ENCODE measurements around the gene S100A12. TPM values are rescaled to one million over a fixed set of nuclear protein-coding genes. Genes with fewer than 3 reads are reported as not detected.
A peak's percentile ranks its signal among the peaks of the same experiment; 100 is the strongest.

The S100A12 gene
- total RNA-seq, 2 donors from 2014 or later, result 2.0 to 9.1 TPM

DNA sequence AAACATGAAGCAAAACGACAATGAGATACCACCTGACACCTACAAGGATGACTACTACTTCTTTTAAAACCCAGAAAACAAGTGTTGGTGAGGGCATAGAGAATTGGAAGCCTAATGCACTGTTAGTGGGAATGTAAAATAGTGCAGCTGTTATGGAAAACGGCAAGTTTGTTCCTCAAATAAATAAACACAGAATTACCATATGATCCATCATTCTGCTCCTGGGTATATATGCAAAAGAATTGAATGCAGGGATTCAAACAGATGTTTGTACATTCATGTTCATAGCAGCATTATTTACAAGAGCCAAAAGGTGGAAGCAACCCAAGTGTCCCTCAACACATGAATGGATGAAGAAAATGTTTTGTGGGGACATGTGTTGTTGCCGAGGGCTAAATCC is 16.8 kb upstream of the S100A12 start:
- no peaks in the 10 kb centered on the region for H3K9me3 ChIP-seq (ENCODE audit: control insufficient read depth, low read length, poor library complexity, severe bottlenecking)

DNA sequence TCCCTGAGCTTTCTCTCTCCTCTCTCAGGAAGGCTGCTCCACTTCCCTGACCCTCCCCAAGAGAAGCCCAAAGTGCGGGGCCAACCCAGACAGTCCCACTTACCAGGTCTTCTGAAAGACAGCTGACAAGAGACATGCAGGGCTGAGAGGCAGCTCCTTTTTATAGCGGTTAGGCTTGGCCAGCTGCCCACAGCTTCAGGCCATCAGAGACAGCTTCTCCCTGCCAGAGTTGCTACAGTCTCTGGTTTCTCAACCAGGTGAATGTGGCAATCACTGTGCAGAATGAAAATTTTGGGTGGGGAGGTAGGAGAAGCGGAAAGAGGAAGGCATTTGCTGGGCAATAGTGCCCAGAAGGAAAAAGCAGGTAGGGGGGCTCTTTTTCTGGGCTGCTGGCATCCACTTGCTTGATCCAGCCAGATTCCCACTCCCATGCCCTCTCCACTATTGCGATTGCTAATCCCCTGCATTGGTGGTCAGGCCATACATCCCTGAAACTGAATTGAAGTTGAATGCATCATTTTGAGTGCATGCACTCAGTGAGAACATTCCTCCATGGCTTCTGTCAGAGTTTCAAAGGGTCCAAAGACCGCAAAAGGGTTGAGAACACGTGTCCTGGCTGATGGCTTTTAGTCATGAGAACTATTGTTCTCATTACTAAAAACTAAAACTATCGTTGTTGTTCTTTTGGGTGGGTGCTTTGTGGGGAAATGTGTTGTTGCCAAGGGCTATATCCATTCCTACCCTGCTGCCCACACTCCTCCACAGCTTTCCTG is 15.7 kb upstream of the S100A12 start, which contains the start of gene S100A8:
Gene S100A8, minus strand, starts transcription at position 136 of the 773 bp plus-strand sequence. CDS start 538 bp downstream, outside the sequence.
- Mint-ChIP-seq H3K27ac (no peak within 1 kb of the TSS), H3K4me1 (peaks cover 2% of the 10 kb centered on the region), H3K27me3 (peaks cover 70% of the 10 kb centered on the region), H3K36me3 (ENCODE audit: low read depth) (no peaks in the 10 kb centered on the region), H3K4me3 (no peak within 1 kb of the TSS)
- no peak for ATAC-seq
- no peak for DNase-seq
- no peaks in the 10 kb centered on the region for H3K9me3 ChIP-seq (ENCODE audit: control insufficient read depth, low read length, poor library complexity, severe bottlenecking)

More for the DNA sequence above, 16.8 kb upstream of the S100A12 start:
- Mint-ChIP-seq H3K4me3 (no peak overlapping the region), H3K27me3 (peaks cover 81% of the 10 kb centered on the region), H3K27ac (no peak overlapping the region), H3K4me1 (peaks cover 2% of the 10 kb centered on the region), H3K36me3 (ENCODE audit: low read depth) (peaks cover under 1% of the 10 kb centered on the region)
- ATAC-seq (no peak), DNase-seq (no peak)

GRCh38 chr1:153389973-153390879 is 14.8 kb upstream of the S100A12 start:
- Mint-ChIP-seq H3K36me3 (ENCODE audit: low read depth) (no peaks in the 10 kb centered on the region), H3K4me3 (no peak overlapping the region)
- ATAC-seq, result no peak

GRCh38 chr1:153389401-153389800 is 14.0 kb upstream of the S100A12 start:
- H3K36me3 Mint-ChIP-seq (ENCODE audit: low read depth), result no peaks in the 10 kb centered on the region
- ATAC-seq (no peak), DNase-seq (no peak)
- H3K4me1 Mint-ChIP-seq, result peaks cover 2% of the 10 kb centered on the region
- peaks cover 53% of the 10 kb centered on the region for H3K27me3 Mint-ChIP-seq
- no peaks in the 10 kb centered on the region for H3K9me3 ChIP-seq (ENCODE audit: control insufficient read depth, low read length, poor library complexity, severe bottlenecking)
- H3K27ac Mint-ChIP-seq, result no peak overlapping the region
- no peak overlapping the region for H3K4me3 Mint-ChIP-seq

More at GRCh38 chr1:153389973-153390879, 14.8 kb upstream of the S100A12 start:
- H3K4me1 Mint-ChIP-seq, result peaks cover 2% of the 10 kb centered on the region
- DNase-seq, result no peak
- no peaks in the 10 kb centered on the region for H3K9me3 ChIP-seq (ENCODE audit: control insufficient read depth, low read length, poor library complexity, severe bottlenecking)
- H3K27ac Mint-ChIP-seq, result no peak overlapping the region
- peaks cover 61% of the 10 kb centered on the region for H3K27me3 Mint-ChIP-seq

DNA sequence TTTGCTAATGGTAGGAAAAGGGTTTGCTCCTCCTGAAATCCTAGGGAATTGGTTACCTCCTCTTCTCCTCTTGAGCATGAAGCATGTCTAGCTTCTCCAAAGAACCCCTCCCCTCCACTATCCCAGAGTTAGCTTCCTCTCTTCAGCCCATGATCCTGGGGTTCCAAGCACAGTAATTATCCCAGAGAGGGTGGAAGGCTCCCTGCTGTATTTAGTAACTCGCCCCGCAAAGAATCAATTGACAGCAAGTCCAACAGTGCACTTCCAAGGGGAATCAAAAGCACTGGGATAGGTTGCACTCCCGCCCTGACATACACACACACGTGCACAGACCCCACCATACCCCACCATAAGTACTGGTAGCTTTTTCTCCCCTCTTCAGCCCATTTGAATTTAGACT is 12.4 kb upstream of the S100A12 start:
- peaks cover 2% of the 10 kb centered on the region for H3K4me1 Mint-ChIP-seq
- H3K27ac Mint-ChIP-seq, result no peak overlapping the region
- no peak for ATAC-seq
- no peaks in the 10 kb centered on the region for H3K36me3 Mint-ChIP-seq (ENCODE audit: low read depth)
- no peak for DNase-seq
- H3K9me3 ChIP-seq (ENCODE audit: control insufficient read depth, low read length, poor library complexity, severe bottlenecking), result no peaks in the 10 kb centered on the region
- H3K27me3 Mint-ChIP-seq, result peaks cover 37% of the 10 kb centered on the region
- no peak overlapping the region for H3K4me3 Mint-ChIP-seq

DNA sequence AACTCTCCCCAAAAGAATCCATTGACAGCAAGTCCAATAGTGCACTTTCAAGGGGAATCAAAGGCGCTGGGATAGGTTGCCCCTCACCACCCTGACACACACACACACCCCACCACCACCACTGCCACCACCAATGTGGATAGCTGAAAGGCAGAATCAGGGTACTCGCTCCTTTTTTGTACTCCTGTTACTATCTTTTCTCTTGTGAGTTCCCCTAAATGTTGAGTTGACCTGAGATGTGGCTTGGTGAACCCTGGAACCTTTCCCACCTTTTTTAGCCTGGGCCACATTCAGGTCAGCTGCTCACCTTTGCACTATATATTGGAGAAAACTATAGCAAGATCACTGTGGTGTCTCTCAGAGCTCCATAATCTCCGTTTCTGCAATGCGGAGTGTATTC is 11.6 kb upstream of the S100A12 start:
- H3K9me3 ChIP-seq (ENCODE audit: control insufficient read depth, low read length, poor library complexity, severe bottlenecking), result no peaks in the 10 kb centered on the region
- peaks cover 2% of the 10 kb centered on the region for H3K4me1 Mint-ChIP-seq
- H3K36me3 Mint-ChIP-seq (ENCODE audit: low read depth), result no peaks in the 10 kb centered on the region
- no peak overlapping the region for H3K27ac Mint-ChIP-seq
- no peak for DNase-seq
- no peak for ATAC-seq
- no peak overlapping the region for H3K4me3 Mint-ChIP-seq
- H3K27me3 Mint-ChIP-seq, result peaks cover 29% of the 10 kb centered on the region

DNA sequence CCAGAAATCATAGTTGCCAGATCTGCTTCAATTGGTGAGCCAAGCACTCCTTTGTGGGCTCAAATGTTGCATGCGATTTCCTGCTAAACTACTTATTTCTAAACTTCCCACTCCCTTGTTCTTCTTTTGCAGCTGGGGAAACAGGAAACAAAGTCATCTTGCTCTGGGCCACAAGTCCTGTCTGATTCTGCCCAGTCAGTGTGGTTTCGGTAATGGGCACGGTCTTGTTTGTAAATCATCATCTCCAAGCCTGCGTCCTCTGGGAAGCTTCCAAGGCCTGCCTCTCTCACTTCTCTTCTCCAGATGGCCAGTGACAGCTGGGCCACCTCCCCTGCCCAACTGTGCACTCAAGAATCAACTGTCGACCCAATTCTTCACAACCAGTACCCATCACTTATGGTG is 11.1 kb upstream of the S100A12 start:
- Mint-ChIP-seq H3K4me3 (no peak overlapping the region), H3K36me3 (ENCODE audit: low read depth) (no peaks in the 10 kb centered on the region), H3K27ac (no peak overlapping the region), H3K27me3 (peaks cover 24% of the 10 kb centered on the region), H3K4me1 (peaks cover 2% of the 10 kb centered on the region)
- peak; percentile 18 for ATAC-seq
- DNase-seq, result no peak
- peaks cover 3% of the 10 kb centered on the region for H3K9me3 ChIP-seq (ENCODE audit: control insufficient read depth, low read length, poor library complexity, severe bottlenecking)

- DNase-seq (no peak), ATAC-seq (no peak)
- H3K4me1 Mint-ChIP-seq, result no peaks in the 10 kb centered on the region
- H3K27me3 Mint-ChIP-seq, result peaks cover 9% of the 10 kb centered on the region
- peaks cover 3% of the 10 kb centered on the region for H3K9me3 ChIP-seq (ENCODE audit: control insufficient read depth, low read length, poor library complexity, severe bottlenecking)
- H3K36me3 Mint-ChIP-seq (ENCODE audit: low read depth), result no peaks in the 10 kb centered on the region
- no peak overlapping the region for H3K4me3 Mint-ChIP-seq
- no peak overlapping the region for H3K27ac Mint-ChIP-seq
These were observed 9.6 kb upstream of the S100A12 start for GRCh38 chr1:153384958-153385580.

DNA sequence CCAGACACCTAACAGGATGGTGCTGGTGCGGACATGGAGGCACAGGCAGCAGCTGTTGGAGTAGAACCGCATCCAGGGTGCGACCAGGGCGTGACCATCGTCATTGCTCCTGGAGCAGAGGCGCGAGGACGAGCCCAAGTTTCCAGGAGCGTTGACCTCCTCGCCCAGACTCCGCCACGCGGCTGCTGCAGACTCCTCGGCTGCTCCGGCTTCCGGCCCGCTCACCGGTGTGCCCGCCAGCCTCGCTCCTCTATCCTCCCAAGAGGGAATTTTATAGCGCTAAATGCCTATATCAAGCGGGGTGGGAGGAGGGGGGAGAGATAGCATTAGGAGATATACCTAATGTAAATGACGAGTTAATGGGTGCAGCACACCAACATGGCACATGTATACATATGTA is 5.3 kb upstream of the S100A12 start:
- H3K4me1 Mint-ChIP-seq, result no peaks in the 10 kb centered on the region
- DNase-seq, result no peak
- H3K36me3 Mint-ChIP-seq (ENCODE audit: low read depth), result peaks cover 4% of the 10 kb centered on the region
- H3K4me3 Mint-ChIP-seq, result no peak overlapping the region
- no peak for ATAC-seq
- H3K27me3 Mint-ChIP-seq, result peaks cover 34% of the 10 kb centered on the region
- peaks cover 3% of the 10 kb centered on the region for H3K9me3 ChIP-seq (ENCODE audit: control insufficient read depth, low read length, poor library complexity, severe bottlenecking)
- no peak overlapping the region for H3K27ac Mint-ChIP-seq

GRCh38 chr1:153379591-153379990 is 4.2 kb upstream of the S100A12 start:
- H3K27ac Mint-ChIP-seq, result no peak overlapping the region
- no peak for DNase-seq
- H3K4me3 Mint-ChIP-seq, result no peak overlapping the region
- peaks cover 4% of the 10 kb centered on the region for H3K36me3 Mint-ChIP-seq (ENCODE audit: low read depth)
- peaks cover 44% of the 10 kb centered on the region for H3K27me3 Mint-ChIP-seq
- peaks cover 3% of the 10 kb centered on the region for H3K9me3 ChIP-seq (ENCODE audit: control insufficient read depth, low read length, poor library complexity, severe bottlenecking)
- ATAC-seq, result no peak
- no peaks in the 10 kb centered on the region for H3K4me1 Mint-ChIP-seq

GRCh38 chr1:153374071-153374470 is 1.4 kb downstream of the S100A12 start:
- DNase-seq, result no peak
- H3K27me3 Mint-ChIP-seq, result peaks cover 54% of the 10 kb centered on the region
- no peak for ATAC-seq
- H3K9me3 ChIP-seq (ENCODE audit: control insufficient read depth, low read length, poor library complexity, severe bottlenecking), result no peaks in the 10 kb centered on the region
- H3K36me3 Mint-ChIP-seq (ENCODE audit: low read depth), result peaks cover 4% of the 10 kb centered on the region
- no peak overlapping the region for H3K4me3 Mint-ChIP-seq
- H3K4me1 Mint-ChIP-seq, result no peaks in the 10 kb centered on the region
- H3K27ac Mint-ChIP-seq, result no peak overlapping the region

DNA sequence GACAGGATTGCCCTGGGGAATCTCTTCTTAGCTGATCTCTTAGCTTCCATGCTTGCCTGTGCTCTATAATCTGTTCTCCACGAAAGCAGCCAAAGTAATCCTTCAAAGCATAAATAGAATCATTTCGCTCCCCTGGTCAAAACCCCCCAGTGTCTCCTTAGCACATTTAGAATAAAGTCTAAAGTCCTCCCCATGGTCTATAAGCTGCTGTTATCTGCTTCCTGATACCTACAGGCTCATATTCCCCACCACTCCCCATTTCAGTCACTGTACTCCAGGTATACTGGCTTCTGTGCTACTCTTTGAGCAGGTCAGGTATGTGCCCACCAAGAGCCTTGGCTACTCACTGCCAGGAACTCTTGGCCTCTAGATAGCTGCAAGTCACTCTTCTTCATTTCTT is 2.9 kb downstream of the S100A12 start:
- ATAC-seq, result no peak
- H3K27ac Mint-ChIP-seq, result no peak overlapping the region
- H3K9me3 ChIP-seq (ENCODE audit: control insufficient read depth, low read length, poor library complexity, severe bottlenecking), result no peaks in the 10 kb centered on the region
- peaks cover 2% of the 10 kb centered on the region for H3K4me1 Mint-ChIP-seq
- H3K4me3 Mint-ChIP-seq, result no peak overlapping the region
- DNase-seq, result no peak
- peaks cover 4% of the 10 kb centered on the region for H3K36me3 Mint-ChIP-seq (ENCODE audit: low read depth)
- peaks cover 44% of the 10 kb centered on the region for H3K27me3 Mint-ChIP-seq

DNA sequence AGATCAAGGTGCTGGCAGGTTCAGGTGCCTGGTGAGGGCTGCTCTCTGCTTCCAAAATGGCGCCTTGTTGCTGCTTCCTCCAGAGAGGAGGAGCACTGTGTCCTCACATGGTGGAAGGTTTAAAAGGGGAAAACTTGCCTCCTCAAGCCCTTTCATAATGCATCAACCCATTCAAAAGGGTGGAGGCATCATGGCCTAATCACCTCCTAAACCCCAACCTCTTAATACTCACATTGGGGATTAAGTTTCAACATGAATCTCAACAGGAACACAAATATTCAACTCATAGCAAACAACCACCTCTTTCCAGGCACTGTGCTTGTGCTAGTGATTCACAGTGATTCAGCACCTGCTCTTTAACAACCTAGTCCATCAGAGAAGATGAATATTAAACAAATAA is 4.2 kb downstream of the S100A12 start:
- no peaks in the 10 kb centered on the region for H3K9me3 ChIP-seq (ENCODE audit: control insufficient read depth, low read length, poor library complexity, severe bottlenecking)
- no peaks in the 10 kb centered on the region for H3K36me3 Mint-ChIP-seq (ENCODE audit: low read depth)
- no peak overlapping the region for H3K27ac Mint-ChIP-seq
- H3K27me3 Mint-ChIP-seq, result peaks cover 34% of the 10 kb centered on the region
- DNase-seq (no peak), ATAC-seq (no peak)
- H3K4me1 Mint-ChIP-seq, result peaks cover 2% of the 10 kb centered on the region
- H3K4me3 Mint-ChIP-seq, result no peak overlapping the region

All from T-helper 17 cell (primary cell).